ENCODE measurements around the gene TPST2.
A peak's percentile ranks its signal among the peaks of the same experiment; 100 is the strongest.

The TPST2 gene

GRCh38 chr22:26487996-26488395 lies 101.9 kb downstream of the TPST2 start:
- no peak for DNase-seq

GRCh38 chr22:26486394-26486793 lies 103.5 kb downstream of the TPST2 start:
- no peak for DNase-seq

GRCh38 chr22:26485806-26486390 lies 104.0 kb downstream of the TPST2 start:
- peak; percentile 57 for DNase-seq

- DNase-seq = no peak
These were observed 104.9 kb downstream of the TPST2 start for GRCh38 chr22:26485013-26485412.

GRCh38 chr22:26484360-26484706 lies 105.6 kb downstream of the TPST2 start:
- DNase-seq = peak; percentile 66

GRCh38 chr22:26483439-26484359 lies 106.2 kb downstream of the TPST2 start, which contains the start of the genes HPS4 and SRRD:
TSS of gene HPS4 (minus strand) at chr22:26483783. CDS start at chr22:26481762, 2,021 bp downstream.
TSS of gene SRRD (plus strand) at chr22:26483877. CDS start at chr22:26483891, 14 bp downstream.
- DNase-seq = peak; percentile 95

GRCh38 chr22:26483043-26483438 lies 106.9 kb downstream of the TPST2 start:
- no peak for DNase-seq

GRCh38 chr22:26482161-26482560 lies 107.8 kb downstream of the TPST2 start:
- DNase-seq = peak; percentile 49

- no peak for DNase-seq
These were observed 108.2 kb downstream of the TPST2 start for GRCh38 chr22:26481694-26482093.

GRCh38 chr22:26481112-26481693 lies 108.7 kb downstream of the TPST2 start:
- DNase-seq = no peak

- DNase-seq = no peak
These were observed 109.4 kb downstream of the TPST2 start for GRCh38 chr22:26480611-26480932.

- DNase-seq = peak; percentile 84
These were observed 109.9 kb downstream of the TPST2 start for GRCh38 chr22:26479792-26480610.

- DNase-seq = peak; percentile 94
These were observed 110.7 kb downstream of the TPST2 start for GRCh38 chr22:26479043-26479791.

- DNase-seq = no peak
These were observed 112.6 kb downstream of the TPST2 start for GRCh38 chr22:26477341-26477731.

- DNase-seq = peak; percentile 62
These were observed 113.1 kb downstream of the TPST2 start for GRCh38 chr22:26476705-26477340.

- DNase-seq = peak; percentile 62
These were observed 115.2 kb downstream of the TPST2 start for GRCh38 chr22:26474682-26475081.

All from hematopoietic multipotent progenitor cell treated with erythropoietin and hydrocortisone succinate and interleukin-3 and kit ligand, for 4 days (in vitro differentiated cells).